ENCODE data around the gene FCER2.

DNA sequence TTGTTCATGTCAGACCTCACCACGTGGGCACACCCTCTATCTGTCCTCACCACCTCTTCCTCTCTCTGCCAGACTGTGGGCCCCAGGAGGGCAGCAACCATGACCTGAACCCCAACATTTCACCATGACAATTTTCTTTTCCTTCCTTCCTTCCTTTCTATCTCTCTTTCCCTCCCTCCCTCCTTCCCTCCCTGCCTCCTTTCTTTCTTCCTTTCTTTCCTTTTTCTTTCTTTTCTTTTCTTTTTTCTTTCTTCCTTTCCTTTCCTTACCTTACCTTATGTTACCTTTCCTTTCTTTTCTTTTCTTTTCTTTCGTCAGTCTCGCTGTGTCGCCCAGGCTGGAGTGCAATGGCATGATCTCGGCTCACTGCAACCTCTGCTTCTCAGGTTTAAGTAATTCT is 8.7 kb upstream of the FCER2 start:
- TF ChIP-seq, protein P1, sequence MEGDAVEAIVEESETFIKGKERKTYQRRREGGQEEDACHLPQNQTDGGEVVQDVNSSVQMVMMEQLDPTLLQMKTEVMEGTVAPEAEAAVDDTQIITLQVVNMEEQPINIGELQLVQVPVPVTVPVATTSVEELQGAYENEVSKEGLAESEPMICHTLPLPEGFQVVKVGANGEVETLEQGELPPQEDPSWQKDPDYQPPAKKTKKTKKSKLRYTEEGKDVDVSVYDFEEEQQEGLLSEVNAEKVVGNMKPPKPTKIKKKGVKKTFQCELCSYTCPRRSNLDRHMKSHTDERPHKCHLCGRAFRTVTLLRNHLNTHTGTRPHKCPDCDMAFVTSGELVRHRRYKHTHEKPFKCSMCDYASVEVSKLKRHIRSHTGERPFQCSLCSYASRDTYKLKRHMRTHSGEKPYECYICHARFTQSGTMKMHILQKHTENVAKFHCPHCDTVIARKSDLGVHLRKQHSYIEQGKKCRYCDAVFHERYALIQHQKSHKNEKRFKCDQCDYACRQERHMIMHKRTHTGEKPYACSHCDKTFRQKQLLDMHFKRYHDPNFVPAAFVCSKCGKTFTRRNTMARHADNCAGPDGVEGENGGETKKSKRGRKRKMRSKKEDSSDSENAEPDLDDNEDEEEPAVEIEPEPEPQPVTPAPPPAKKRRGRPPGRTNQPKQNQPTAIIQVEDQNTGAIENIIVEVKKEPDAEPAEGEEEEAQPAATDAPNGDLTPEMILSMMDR (IDR thresholded peaks at IDR 0.05; ENCODE audit: low read depth, low read length, missing input control): no peak
- TF ChIP-seq SP1 (IDR thresholded peaks at IDR 0.05): no peak
- TF ChIP-seq, protein P2, sequence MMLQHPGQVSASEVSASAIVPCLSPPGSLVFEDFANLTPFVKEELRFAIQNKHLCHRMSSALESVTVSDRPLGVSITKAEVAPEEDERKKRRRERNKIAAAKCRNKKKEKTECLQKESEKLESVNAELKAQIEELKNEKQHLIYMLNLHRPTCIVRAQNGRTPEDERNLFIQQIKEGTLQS (IDR thresholded peaks at IDR 0.05): no peak
- TF ChIP-seq, protein P3, sequence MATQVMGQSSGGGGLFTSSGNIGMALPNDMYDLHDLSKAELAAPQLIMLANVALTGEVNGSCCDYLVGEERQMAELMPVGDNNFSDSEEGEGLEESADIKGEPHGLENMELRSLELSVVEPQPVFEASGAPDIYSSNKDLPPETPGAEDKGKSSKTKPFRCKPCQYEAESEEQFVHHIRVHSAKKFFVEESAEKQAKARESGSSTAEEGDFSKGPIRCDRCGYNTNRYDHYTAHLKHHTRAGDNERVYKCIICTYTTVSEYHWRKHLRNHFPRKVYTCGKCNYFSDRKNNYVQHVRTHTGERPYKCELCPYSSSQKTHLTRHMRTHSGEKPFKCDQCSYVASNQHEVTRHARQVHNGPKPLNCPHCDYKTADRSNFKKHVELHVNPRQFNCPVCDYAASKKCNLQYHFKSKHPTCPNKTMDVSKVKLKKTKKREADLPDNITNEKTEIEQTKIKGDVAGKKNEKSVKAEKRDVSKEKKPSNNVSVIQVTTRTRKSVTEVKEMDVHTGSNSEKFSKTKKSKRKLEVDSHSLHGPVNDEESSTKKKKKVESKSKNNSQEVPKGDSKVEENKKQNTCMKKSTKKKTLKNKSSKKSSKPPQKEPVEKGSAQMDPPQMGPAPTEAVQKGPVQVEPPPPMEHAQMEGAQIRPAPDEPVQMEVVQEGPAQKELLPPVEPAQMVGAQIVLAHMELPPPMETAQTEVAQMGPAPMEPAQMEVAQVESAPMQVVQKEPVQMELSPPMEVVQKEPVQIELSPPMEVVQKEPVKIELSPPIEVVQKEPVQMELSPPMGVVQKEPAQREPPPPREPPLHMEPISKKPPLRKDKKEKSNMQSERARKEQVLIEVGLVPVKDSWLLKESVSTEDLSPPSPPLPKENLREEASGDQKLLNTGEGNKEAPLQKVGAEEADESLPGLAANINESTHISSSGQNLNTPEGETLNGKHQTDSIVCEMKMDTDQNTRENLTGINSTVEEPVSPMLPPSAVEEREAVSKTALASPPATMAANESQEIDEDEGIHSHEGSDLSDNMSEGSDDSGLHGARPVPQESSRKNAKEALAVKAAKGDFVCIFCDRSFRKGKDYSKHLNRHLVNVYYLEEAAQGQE (IDR thresholded peaks at IDR 0.05): no peak
- no peak for TF ChIP-seq RAD21 (IDR thresholded peaks at IDR 0.05)
- TF ChIP-seq GABPA (IDR thresholded peaks at IDR 0.05 in 1 of 2, conservative IDR thresholded peaks at IDR 0.05 in 1 of 2): no peak
- no peak for TF ChIP-seq TAF1 (conservative IDR thresholded peaks at IDR 0.05)
- TF ChIP-seq YY1 (IDR thresholded peaks at IDR 0.05): no peak
- no peak for TF ChIP-seq EGR1 (IDR thresholded peaks at IDR 0.05; ENCODE audit: low read depth in 2 of 2)
- no peak for TF ChIP-seq HNF4A (conservative IDR thresholded peaks at IDR 0.05)
- TF ChIP-seq, protein P4, sequence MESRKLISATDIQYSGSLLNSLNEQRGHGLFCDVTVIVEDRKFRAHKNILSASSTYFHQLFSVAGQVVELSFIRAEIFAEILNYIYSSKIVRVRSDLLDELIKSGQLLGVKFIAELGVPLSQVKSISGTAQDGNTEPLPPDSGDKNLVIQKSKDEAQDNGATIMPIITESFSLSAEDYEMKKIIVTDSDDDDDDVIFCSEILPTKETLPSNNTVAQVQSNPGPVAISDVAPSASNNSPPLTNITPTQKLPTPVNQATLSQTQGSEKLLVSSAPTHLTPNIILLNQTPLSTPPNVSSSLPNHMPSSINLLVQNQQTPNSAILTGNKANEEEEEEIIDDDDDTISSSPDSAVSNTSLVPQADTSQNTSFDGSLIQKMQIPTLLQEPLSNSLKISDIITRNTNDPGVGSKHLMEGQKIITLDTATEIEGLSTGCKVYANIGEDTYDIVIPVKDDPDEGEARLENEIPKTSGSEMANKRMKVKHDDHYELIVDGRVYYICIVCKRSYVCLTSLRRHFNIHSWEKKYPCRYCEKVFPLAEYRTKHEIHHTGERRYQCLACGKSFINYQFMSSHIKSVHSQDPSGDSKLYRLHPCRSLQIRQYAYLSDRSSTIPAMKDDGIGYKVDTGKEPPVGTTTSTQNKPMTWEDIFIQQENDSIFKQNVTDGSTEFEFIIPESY (IDR thresholded peaks at IDR 0.05): no peak
- TF ChIP-seq RXRA (IDR thresholded peaks at IDR 0.05): no peak

Data from liver (tissue), 3 donors.